H1 (cell line): ENCODE data around the gene RTN4RL1.

Experiments
- CEBPB ChIP-seq: IDR thresholded peaks from 2 replicates; pipeline ENCODE4 v1.6.1; 2012; ENCODE audit warnings: low read depth, low read length
- CREB1 ChIP-seq: IDR thresholded peaks from 2 replicates; pipeline ENCODE4 v1.6.1; 2012; ENCODE audit warnings: inconsistent platforms
- EP300 ChIP-seq, 2 experiments: IDR thresholded peaks; 1 replicate in 1 of 2; 2 replicates in 1 of 2; pipeline ENCODE4 v1.6.1; 2011 to 2012; ENCODE audit warnings: low read depth in 2 of 2, low read length in 2 of 2, mild to moderate bottlenecking in 2 of 2, borderline replicate concordance in 1 of 2, inconsistent platforms in 1 of 2, moderate library complexity in 1 of 2
- EZH2 ChIP-seq: fragments of 200-600 bp; sonication (generic); IDR thresholded peaks from 2 replicates; pipeline ENCODE4 v1.7.1; 2012; ENCODE audit warnings: low read depth, mild to moderate bottlenecking, moderate library complexity, low read length, inconsistent platforms; ENCODE audit not compliant: severe bottlenecking
- KDM5A ChIP-seq: fragments of 200-600 bp; IDR thresholded peaks from 2 replicates; pipeline ENCODE4 v1.7.1; 2012; ENCODE audit warnings: mild to moderate bottlenecking, low read length, inconsistent platforms, mixed read lengths
- RFX5 ChIP-seq: IDR thresholded peaks from 2 replicates; pipeline ENCODE4 v1.6.1; 2011; ENCODE audit warnings: low read depth, low read length, improper control_type of control experiment, borderline replicate concordance
- RXRA ChIP-seq: IDR thresholded peaks from 2 replicates; pipeline ENCODE4 v1.6.1; 2011; ENCODE audit warnings: low read depth, mild to moderate bottlenecking, low read length, moderate library complexity; ENCODE audit not compliant: insufficient read depth
- SIN3A ChIP-seq, 2 experiments: IDR thresholded peaks in 1 of 2; conservative IDR thresholded peaks in 1 of 2; 2 replicates each; pipeline ENCODE4 v1.6.1; 2011 to 2012; ENCODE audit warnings: low read length in 2 of 2, improper control_type of control experiment in 1 of 2, low read depth in 1 of 2, mild to moderate bottlenecking in 1 of 2
- TAF1 ChIP-seq: IDR thresholded peaks from 2 replicates; pipeline ENCODE4 v1.6.1; 2011; ENCODE audit warnings: mild to moderate bottlenecking, low read depth, low read length
- ZNF274 ChIP-seq: IDR thresholded peaks from 2 replicates; pipeline ENCODE4 v1.7.0; 2012; ENCODE audit warnings: low read length, borderline replicate concordance; ENCODE audit errors: extremely low read depth
- TF ChIP-seq, protein P1 (sequence below), 3 experiments: IDR thresholded peaks; 1 replicate in 2 of 3; 2 replicates in 1 of 3; pipeline versions ENCODE4 v1.5.1 to v1.6.1; 2011; ENCODE audit warnings: low read length in 3 of 3, mild to moderate bottlenecking in 3 of 3, inconsistent platforms in 2 of 3, low read depth in 1 of 3, moderate library complexity in 1 of 3; ENCODE audit not compliant: insufficient read depth in 1 of 3; ENCODE audit errors: control extremely low read depth in 1 of 3
- TF ChIP-seq, protein P2 (sequence below): IDR thresholded peaks from 2 replicates; pipeline ENCODE4 v1.6.1; 2012; ENCODE audit warnings: inconsistent platforms
- TF ChIP-seq, protein P3 (sequence below): IDR thresholded peaks from 2 replicates; pipeline ENCODE4 v1.6.1; 2011; ENCODE audit warnings: low read length, improper control_type of control experiment

DNA sequence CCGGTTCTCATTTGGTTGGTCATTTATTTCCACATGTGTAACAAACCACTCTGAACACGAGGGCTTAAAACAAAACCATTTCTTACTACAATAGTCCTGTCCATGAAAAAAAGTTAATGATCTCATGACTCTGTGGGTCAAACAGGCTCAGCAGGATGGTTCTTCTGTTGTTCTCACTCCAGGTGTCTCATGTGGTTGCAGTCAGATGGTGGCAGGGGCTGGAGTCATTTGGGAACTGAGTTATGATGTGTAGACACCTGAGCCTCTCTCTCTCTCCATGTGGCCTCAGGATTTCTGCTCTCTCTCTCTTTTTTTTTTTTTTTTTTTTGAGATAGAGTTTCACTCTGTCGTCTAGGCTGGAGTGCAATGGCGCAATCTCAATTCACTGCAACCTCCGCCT, 55.4 kb downstream of the RTN4RL1 start:
- no peak for TF ChIP-seq ZNF274
- TF ChIP-seq EZH2: no peak
- TF ChIP-seq, protein P1, sequence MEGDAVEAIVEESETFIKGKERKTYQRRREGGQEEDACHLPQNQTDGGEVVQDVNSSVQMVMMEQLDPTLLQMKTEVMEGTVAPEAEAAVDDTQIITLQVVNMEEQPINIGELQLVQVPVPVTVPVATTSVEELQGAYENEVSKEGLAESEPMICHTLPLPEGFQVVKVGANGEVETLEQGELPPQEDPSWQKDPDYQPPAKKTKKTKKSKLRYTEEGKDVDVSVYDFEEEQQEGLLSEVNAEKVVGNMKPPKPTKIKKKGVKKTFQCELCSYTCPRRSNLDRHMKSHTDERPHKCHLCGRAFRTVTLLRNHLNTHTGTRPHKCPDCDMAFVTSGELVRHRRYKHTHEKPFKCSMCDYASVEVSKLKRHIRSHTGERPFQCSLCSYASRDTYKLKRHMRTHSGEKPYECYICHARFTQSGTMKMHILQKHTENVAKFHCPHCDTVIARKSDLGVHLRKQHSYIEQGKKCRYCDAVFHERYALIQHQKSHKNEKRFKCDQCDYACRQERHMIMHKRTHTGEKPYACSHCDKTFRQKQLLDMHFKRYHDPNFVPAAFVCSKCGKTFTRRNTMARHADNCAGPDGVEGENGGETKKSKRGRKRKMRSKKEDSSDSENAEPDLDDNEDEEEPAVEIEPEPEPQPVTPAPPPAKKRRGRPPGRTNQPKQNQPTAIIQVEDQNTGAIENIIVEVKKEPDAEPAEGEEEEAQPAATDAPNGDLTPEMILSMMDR (IDR thresholded peaks at IDR 0.05; ENCODE audit: control extremely low read depth in 1 of 3, insufficient read depth in 1 of 3, low read depth in 1 of 3, low read length in 3 of 3): no peak
- no peak for TF ChIP-seq CEBPB
- no peak for TF ChIP-seq RFX5
- TF ChIP-seq EP300 (IDR thresholded peaks at IDR 0.05; ENCODE audit: borderline replicate concordance in 1 of 2, low read depth in 2 of 2, low read length in 2 of 2): no peak
- TF ChIP-seq KDM5A: no peak
- no peak for TF ChIP-seq TAF1
- TF ChIP-seq, protein P2, sequence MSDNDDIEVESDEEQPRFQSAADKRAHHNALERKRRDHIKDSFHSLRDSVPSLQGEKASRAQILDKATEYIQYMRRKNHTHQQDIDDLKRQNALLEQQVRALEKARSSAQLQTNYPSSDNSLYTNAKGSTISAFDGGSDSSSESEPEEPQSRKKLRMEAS: no peak
- no peak for TF ChIP-seq CREB1
- TF ChIP-seq SIN3A (conservative IDR thresholded peaks at IDR 0.05 in 1 of 2, IDR thresholded peaks at IDR 0.05 in 1 of 2; ENCODE audit: low read depth in 1 of 2, low read length in 2 of 2): no peak
- TF ChIP-seq RXRA: no peak
- TF ChIP-seq, protein P3, sequence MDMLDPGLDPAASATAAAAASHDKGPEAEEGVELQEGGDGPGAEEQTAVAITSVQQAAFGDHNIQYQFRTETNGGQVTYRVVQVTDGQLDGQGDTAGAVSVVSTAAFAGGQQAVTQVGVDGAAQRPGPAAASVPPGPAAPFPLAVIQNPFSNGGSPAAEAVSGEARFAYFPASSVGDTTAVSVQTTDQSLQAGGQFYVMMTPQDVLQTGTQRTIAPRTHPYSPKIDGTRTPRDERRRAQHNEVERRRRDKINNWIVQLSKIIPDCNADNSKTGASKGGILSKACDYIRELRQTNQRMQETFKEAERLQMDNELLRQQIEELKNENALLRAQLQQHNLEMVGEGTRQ: no peak
